ENCODE results near the gene IRF1.
A peak's percentile ranks its signal among the peaks of the same experiment; 100 is the strongest.

IRF1 gene

GRCh38 chr5:132470010-132470392, 20.6 kb downstream of the IRF1 start:
- Histone ChIP-seq H3K36me3 (peaks cover 15% of the 10 kb centered on the region), H3K27ac (peak overlapping the region; percentile 100), H3K27me3 (no peaks in the 10 kb centered on the region), H3K4me3 (ENCODE audit: low read depth in 1 of 2, low read length in 1 of 2) (no peak overlapping the region), H3K4me1 (ENCODE audit: control insufficient read depth in 1 of 2, insufficient read depth in 1 of 2, low read depth in 1 of 2, low read length in 1 of 2) (peaks cover 76 to 92% of the 10 kb centered on the region in 2 experiments), H3K9me3 (no peaks in the 10 kb centered on the region)
- no peak for TF ChIP-seq CTCF (IDR thresholded peaks at IDR 0.05)

- H3K27ac ChIP-seq: peak overlapping the region; percentile 100
- no peaks in the 10 kb centered on the region for H3K27me3 ChIP-seq
- H3K4me3 ChIP-seq (ENCODE audit: low read depth in 1 of 2, low read length in 1 of 2): peak overlapping the region; percentile 19 to 70
- peaks cover 15% of the 10 kb centered on the region for H3K36me3 ChIP-seq
- H3K9me3 ChIP-seq: no peaks in the 10 kb centered on the region
- peaks cover 76 to 92% of the 10 kb centered on the region in 2 experiments for H3K4me1 ChIP-seq (ENCODE audit: control insufficient read depth in 1 of 2, insufficient read depth in 1 of 2, low read depth in 1 of 2, low read length in 1 of 2)
- TF ChIP-seq CTCF (IDR thresholded peaks at IDR 0.05): no peak
Measured at GRCh38 chr5:132469380-132470009, 21.1 kb downstream of the IRF1 start.

GRCh38 chr5:132468656-132469379, 21.8 kb downstream of the IRF1 start:
- no peak for TF ChIP-seq CTCF (IDR thresholded peaks at IDR 0.05)
- Histone ChIP-seq H3K4me1 (ENCODE audit: control insufficient read depth in 1 of 2, insufficient read depth in 1 of 2, low read depth in 1 of 2, low read length in 1 of 2) (peaks cover 83 to 98% of the 10 kb centered on the region in 2 experiments), H3K27ac (peak overlapping the region; percentile 100), H3K36me3 (peaks cover 15% of the 10 kb centered on the region), H3K4me3 (ENCODE audit: low read depth in 1 of 2, low read length in 1 of 2) (peak overlapping the region; percentile 19 to 70), H3K27me3 (no peaks in the 10 kb centered on the region), H3K9me3 (no peaks in the 10 kb centered on the region)

- TF ChIP-seq CTCF (IDR thresholded peaks at IDR 0.05): no peak
- no peaks in the 10 kb centered on the region for H3K27me3 ChIP-seq
- peaks cover 88 to 100% of the 10 kb centered on the region in 2 experiments for H3K4me1 ChIP-seq (ENCODE audit: control insufficient read depth in 1 of 2, insufficient read depth in 1 of 2, low read depth in 1 of 2, low read length in 1 of 2)
- peaks cover 15% of the 10 kb centered on the region for H3K36me3 ChIP-seq
- peak overlapping the region; percentile 55 to 70 for H3K4me3 ChIP-seq (ENCODE audit: low read depth in 1 of 2, low read length in 1 of 2)
- H3K27ac ChIP-seq: peak overlapping the region; percentile 100
- no peaks in the 10 kb centered on the region for H3K9me3 ChIP-seq
Measured at GRCh38 chr5:132467287-132467984, 23.1 kb downstream of the IRF1 start.

GRCh38 chr5:132466433-132467286, 23.9 kb downstream of the IRF1 start:
- peaks cover 13% of the 10 kb centered on the region for H3K36me3 ChIP-seq
- no peaks in the 10 kb centered on the region for H3K9me3 ChIP-seq
- H3K27ac ChIP-seq: peak overlapping the region; percentile 100
- peak overlapping the region; percentile 55 to 70 for H3K4me3 ChIP-seq (ENCODE audit: low read depth in 1 of 2, low read length in 1 of 2)
- peaks cover 90 to 100% of the 10 kb centered on the region in 2 experiments for H3K4me1 ChIP-seq (ENCODE audit: control insufficient read depth in 1 of 2, insufficient read depth in 1 of 2, low read depth in 1 of 2, low read length in 1 of 2)
- no peaks in the 10 kb centered on the region for H3K27me3 ChIP-seq
- peak; percentile 57 for TF ChIP-seq CTCF (IDR thresholded peaks at IDR 0.05)

Data from neutrophil (primary cell).